Liver (tissue), 9 donors: ENCODE results near the gene CLEC4C. TPM values are rescaled to one million over a fixed set of nuclear protein-coding genes. Genes with fewer than 3 reads are reported as not detected.
"Not testable (repeated sequence)": the region's sequence is repeated elsewhere in the genome, so short reads cannot be mapped to it uniquely, and the experiment has no call there.

Experiments used
- DNase-seq: peaks from one replicate; pipeline ENCODE4 v3.0.0-alpha.2; 2017; ENCODE audit warnings: low spot score
- H3K27ac ChIP-seq, 2 donors: one replicate each; pipeline ENCODE4 v1.7.0; 2013; ENCODE audit warnings: inconsistent platforms in 2 of 2, low read length in 2 of 2, control low read depth in 1 of 2, low read depth in 1 of 2, mild to moderate bottlenecking in 1 of 2
- H3K27me3 ChIP-seq, 4 donors: one replicate each; pipeline versions ENCODE4 v1.6.1 to v1.7.0; 2013; ENCODE audit warnings: low read length in 3 of 4, inconsistent platforms in 1 of 4, mild to moderate bottlenecking in 1 of 4, moderate library complexity in 1 of 4; ENCODE audit not compliant: control insufficient read depth in 4 of 4, insufficient read depth in 4 of 4
- H3K36me3 ChIP-seq, 4 donors: one replicate each; pipeline versions ENCODE4 v1.6.1 to v1.7.0; 2013; ENCODE audit warnings: low read length in 3 of 4, mild to moderate bottlenecking in 3 of 4, low read depth in 1 of 4, moderate library complexity in 1 of 4; ENCODE audit not compliant: control insufficient read depth in 4 of 4, insufficient read depth in 3 of 4
- H3K4me1 ChIP-seq, 4 donors: one replicate each; pipeline versions ENCODE4 v1.6.1 to v1.7.0; 2013; ENCODE audit warnings: low read length in 3 of 4, mild to moderate bottlenecking in 3 of 4, moderate library complexity in 1 of 4; ENCODE audit not compliant: control insufficient read depth in 4 of 4, insufficient read depth in 4 of 4
- H3K4me3 ChIP-seq, 3 donors: one replicate each; pipeline versions ENCODE4 v1.6.1 to v1.7.0; 2013; ENCODE audit warnings: low read length in 3 of 3, control low read depth in 1 of 3, low read depth in 1 of 3, mild to moderate bottlenecking in 1 of 3
- H3K9ac ChIP-seq, 2 donors: one replicate each; pipeline ENCODE4 v1.7.0; 2013; ENCODE audit warnings: low read length in 2 of 2, mild to moderate bottlenecking in 2 of 2, moderate library complexity in 2 of 2, control low read depth in 1 of 2, low read depth in 1 of 2
- H3K9me3 ChIP-seq, 4 donors: one replicate each; pipeline versions ENCODE4 v1.6.1 to v1.7.0; 2013; ENCODE audit warnings: low read length in 3 of 4; ENCODE audit not compliant: control insufficient read depth in 4 of 4
- ATF3 ChIP-seq: IDR thresholded peaks from 2 replicates; pipeline ENCODE4 v1.6.1; 2016; ENCODE audit warnings: antibody characterized with exemption
- CTCF ChIP-seq: fragments of 150-350 bp; IDR thresholded peaks from 2 replicates; pipeline ENCODE4 v1.5.1; 2017; ENCODE audit warnings: improper control_type of control experiment, low read depth, low read length; ENCODE audit not compliant: missing input control
- EGR1 ChIP-seq, 2 donors: IDR thresholded peaks; 2 replicates each; pipeline ENCODE4 v1.6.1; 2016 to 2018; ENCODE audit warnings: antibody characterized with exemption in 2 of 2, low read depth in 2 of 2
- FOXA1 ChIP-seq: IDR thresholded peaks from 2 replicates; pipeline ENCODE4 v1.6.1; 2016; ENCODE audit warnings: antibody characterized with exemption
- FOXA2 ChIP-seq: IDR thresholded peaks from 2 replicates; pipeline ENCODE4 v1.6.1; 2016; ENCODE audit warnings: antibody characterized with exemption
- GABPA ChIP-seq, 2 donors: IDR thresholded peaks in 1 of 2; conservative IDR thresholded peaks in 1 of 2; 2 replicates each; pipeline ENCODE4 v1.6.1; 2016; ENCODE audit warnings: antibody characterized with exemption in 2 of 2, mild to moderate bottlenecking in 1 of 2, moderate library complexity in 1 of 2
- HNF4A ChIP-seq, 2 donors: conservative IDR thresholded peaks; 2 replicates each; pipeline ENCODE4 v1.6.1; 2016; ENCODE audit warnings: antibody characterized with exemption in 2 of 2, mild to moderate bottlenecking in 2 of 2
- HNF4G ChIP-seq: IDR thresholded peaks from 2 replicates; pipeline ENCODE4 v1.6.1; 2016; ENCODE audit warnings: antibody characterized with exemption
- JUND ChIP-seq, 2 donors: IDR thresholded peaks; 2 replicates each; pipeline ENCODE4 v1.6.1; 2016; ENCODE audit warnings: antibody characterized with exemption in 2 of 2
- NR2F2 ChIP-seq: IDR thresholded peaks from 2 replicates; pipeline ENCODE4 v1.6.1; 2016; ENCODE audit warnings: antibody characterized with exemption
- RAD21 ChIP-seq, 2 donors: IDR thresholded peaks; 2 replicates each; pipeline ENCODE4 v1.6.1; 2016; ENCODE audit warnings: antibody characterized with exemption in 2 of 2, mild to moderate bottlenecking in 2 of 2
- RXRA ChIP-seq, 2 donors: IDR thresholded peaks; 2 replicates each; pipeline ENCODE4 v1.6.1; 2017 to 2018; ENCODE audit warnings: antibody characterized with exemption in 2 of 2, mild to moderate bottlenecking in 1 of 2
- SP1 ChIP-seq: IDR thresholded peaks from 2 replicates; pipeline ENCODE4 v1.6.1; 2018; ENCODE audit warnings: antibody characterized with exemption, mild to moderate bottlenecking
- TAF1 ChIP-seq: conservative IDR thresholded peaks from 2 replicates; pipeline ENCODE4 v1.6.1; 2016; ENCODE audit warnings: antibody characterized with exemption, mild to moderate bottlenecking
- YY1 ChIP-seq: IDR thresholded peaks from 2 replicates; pipeline ENCODE4 v1.6.1; 2016; ENCODE audit warnings: antibody characterized with exemption, mild to moderate bottlenecking
- WGBS: extraction: QIAGEN DNeasy Blood & Tissue Kit; methylation state at CpG from one replicate; pipeline ENCODE4 v1.1.7; 2013; 5-methylcytosine and 5-hydroxymethylcytosine counted together
- polyA plus RNA-seq, 2 donors: library from polyadenylated mRNA; stranded (reverse) in 1 of 2; unstranded in 1 of 2; fragments of 200-250 nt in 1 of 2; fragments of >200 nt in 1 of 2; fragmentation: Nextera tagmentation in 1 of 2; extraction: Ambion mirVana in 1 of 2; gene quantifications; one replicate each; pipeline versions ENCODE4 v1.2.1 to v1.2.3, GENCODE V29; 2013 to 2015
- total RNA-seq, 2 donors: library from RNA; depleted of rRNA; stranded (reverse); fragments of >200 nt; gene quantifications; one replicate each; pipeline ENCODE4 v1.2.3, GENCODE V29; 2014
- TF ChIP-seq, protein P1 (sequence below): IDR thresholded peaks from 2 replicates; pipeline ENCODE4 v1.6.1; 2016; ENCODE audit warnings: antibody characterized with exemption
- TF ChIP-seq, protein P2 (sequence below): IDR thresholded peaks from 2 replicates; pipeline ENCODE4 v1.6.1; 2016; ENCODE audit warnings: antibody characterized with exemption
- TF ChIP-seq, protein P3 (sequence below): IDR thresholded peaks from 2 replicates; pipeline ENCODE4 v1.6.1; 2016; ENCODE audit warnings: antibody characterized with exemption, mild to moderate bottlenecking
- donor health status: healthy.
- donor health status: healthy.
- donor health status: healthy.
- donor health status: healthy.
- donor health status: healthy.

CLEC4C gene
- total and polyA plus RNA-seq, 4 donors = 0.33 TPM; not detected in 3

DNA sequence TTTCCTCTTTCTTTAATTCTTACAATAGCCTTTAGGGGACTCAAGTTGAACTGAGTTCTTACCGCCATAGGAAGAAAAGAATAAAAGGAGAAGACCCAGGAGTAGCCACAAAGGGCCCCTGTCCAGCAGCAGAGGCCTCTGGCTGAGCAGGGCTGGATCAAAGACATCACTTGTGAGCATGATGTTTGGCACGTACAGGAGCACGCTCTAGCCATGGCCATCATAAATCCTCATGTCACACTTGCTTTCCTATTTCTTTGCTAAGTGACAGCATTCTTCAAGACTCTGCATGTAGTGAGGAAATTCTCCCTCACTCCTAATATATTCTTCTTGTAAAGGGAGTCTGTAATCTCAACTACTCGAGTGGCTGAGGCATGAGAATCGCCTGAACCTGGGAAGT, 15.7 kb downstream of the CLEC4C start:
- TF ChIP-seq TAF1 (no peak), FOXA1 (no peak), GABPA (IDR thresholded peaks at IDR 0.05 in 1 of 2, conservative IDR thresholded peaks at IDR 0.05 in 1 of 2) (no peak), RAD21 (IDR thresholded peaks at IDR 0.05) (no peak), HNF4G (no peak), YY1 (no peak), NR2F2 (no peak), ATF3 (no peak), SP1 (no peak), JUND (IDR thresholded peaks at IDR 0.05) (no peak), HNF4A (conservative IDR thresholded peaks at IDR 0.05) (no peak), FOXA2 (no peak), CTCF (no peak), RXRA (IDR thresholded peaks at IDR 0.05) (no peak), EGR1 (IDR thresholded peaks at IDR 0.05; ENCODE audit: low read depth in 2 of 2) (no peak)
- TF ChIP-seq, protein P1, sequence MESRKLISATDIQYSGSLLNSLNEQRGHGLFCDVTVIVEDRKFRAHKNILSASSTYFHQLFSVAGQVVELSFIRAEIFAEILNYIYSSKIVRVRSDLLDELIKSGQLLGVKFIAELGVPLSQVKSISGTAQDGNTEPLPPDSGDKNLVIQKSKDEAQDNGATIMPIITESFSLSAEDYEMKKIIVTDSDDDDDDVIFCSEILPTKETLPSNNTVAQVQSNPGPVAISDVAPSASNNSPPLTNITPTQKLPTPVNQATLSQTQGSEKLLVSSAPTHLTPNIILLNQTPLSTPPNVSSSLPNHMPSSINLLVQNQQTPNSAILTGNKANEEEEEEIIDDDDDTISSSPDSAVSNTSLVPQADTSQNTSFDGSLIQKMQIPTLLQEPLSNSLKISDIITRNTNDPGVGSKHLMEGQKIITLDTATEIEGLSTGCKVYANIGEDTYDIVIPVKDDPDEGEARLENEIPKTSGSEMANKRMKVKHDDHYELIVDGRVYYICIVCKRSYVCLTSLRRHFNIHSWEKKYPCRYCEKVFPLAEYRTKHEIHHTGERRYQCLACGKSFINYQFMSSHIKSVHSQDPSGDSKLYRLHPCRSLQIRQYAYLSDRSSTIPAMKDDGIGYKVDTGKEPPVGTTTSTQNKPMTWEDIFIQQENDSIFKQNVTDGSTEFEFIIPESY = no peak
- TF ChIP-seq, protein P2, sequence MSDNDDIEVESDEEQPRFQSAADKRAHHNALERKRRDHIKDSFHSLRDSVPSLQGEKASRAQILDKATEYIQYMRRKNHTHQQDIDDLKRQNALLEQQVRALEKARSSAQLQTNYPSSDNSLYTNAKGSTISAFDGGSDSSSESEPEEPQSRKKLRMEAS = no peak
- TF ChIP-seq, protein P3, sequence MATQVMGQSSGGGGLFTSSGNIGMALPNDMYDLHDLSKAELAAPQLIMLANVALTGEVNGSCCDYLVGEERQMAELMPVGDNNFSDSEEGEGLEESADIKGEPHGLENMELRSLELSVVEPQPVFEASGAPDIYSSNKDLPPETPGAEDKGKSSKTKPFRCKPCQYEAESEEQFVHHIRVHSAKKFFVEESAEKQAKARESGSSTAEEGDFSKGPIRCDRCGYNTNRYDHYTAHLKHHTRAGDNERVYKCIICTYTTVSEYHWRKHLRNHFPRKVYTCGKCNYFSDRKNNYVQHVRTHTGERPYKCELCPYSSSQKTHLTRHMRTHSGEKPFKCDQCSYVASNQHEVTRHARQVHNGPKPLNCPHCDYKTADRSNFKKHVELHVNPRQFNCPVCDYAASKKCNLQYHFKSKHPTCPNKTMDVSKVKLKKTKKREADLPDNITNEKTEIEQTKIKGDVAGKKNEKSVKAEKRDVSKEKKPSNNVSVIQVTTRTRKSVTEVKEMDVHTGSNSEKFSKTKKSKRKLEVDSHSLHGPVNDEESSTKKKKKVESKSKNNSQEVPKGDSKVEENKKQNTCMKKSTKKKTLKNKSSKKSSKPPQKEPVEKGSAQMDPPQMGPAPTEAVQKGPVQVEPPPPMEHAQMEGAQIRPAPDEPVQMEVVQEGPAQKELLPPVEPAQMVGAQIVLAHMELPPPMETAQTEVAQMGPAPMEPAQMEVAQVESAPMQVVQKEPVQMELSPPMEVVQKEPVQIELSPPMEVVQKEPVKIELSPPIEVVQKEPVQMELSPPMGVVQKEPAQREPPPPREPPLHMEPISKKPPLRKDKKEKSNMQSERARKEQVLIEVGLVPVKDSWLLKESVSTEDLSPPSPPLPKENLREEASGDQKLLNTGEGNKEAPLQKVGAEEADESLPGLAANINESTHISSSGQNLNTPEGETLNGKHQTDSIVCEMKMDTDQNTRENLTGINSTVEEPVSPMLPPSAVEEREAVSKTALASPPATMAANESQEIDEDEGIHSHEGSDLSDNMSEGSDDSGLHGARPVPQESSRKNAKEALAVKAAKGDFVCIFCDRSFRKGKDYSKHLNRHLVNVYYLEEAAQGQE = no peak

DNA sequence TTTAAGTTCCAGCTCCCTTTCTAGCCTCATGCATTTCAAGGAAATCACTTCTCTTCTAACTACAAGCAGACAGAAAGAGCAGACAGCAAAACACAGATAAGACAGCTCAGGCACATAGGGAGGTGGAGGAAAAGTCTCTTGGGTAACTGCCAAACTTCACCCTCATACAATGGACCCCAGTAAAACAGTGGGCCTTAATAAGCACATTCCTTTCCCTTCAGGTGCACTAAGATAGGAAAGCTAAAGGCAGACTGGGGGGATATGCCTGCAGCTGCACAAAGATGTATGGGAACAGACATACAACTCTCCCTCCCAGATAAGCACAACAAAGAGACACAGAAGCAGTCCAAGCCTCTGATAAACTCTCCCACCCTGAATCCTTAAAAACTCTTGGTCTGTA, 16.2 kb downstream of the CLEC4C start:
- not testable (repeated sequence) for H3K36me3 ChIP-seq, H3K4me1 ChIP-seq, H3K27ac ChIP-seq

More for the DNA sequence above, 15.7 kb downstream of the CLEC4C start:
- 59% methylated on average over 5 of the region's 5 CpGs for WGBS
- Histone ChIP-seq H3K27ac (no peak overlapping the region), H3K27me3 (peaks cover 0 to 3% (median 0%) of the 10 kb centered on the region in 4 donors), H3K4me3 (no peak overlapping the region), H3K4me1 (no peaks in the 10 kb centered on the region), H3K9ac (no peak overlapping the region), H3K36me3 (no peaks in the 10 kb centered on the region), H3K9me3 (peaks cover 0 to 3% (median 0%) of the 10 kb centered on the region in 4 donors)
- no peak for DNase-seq

More for the DNA sequence above, 16.2 kb downstream of the CLEC4C start:
- not testable (repeated sequence) for H3K4me3 ChIP-seq, H3K9me3 ChIP-seq, H3K9ac ChIP-seq, H3K27me3 ChIP-seq, DNase-seq
